HG02759 (cell line): ENCODE data around the gene TRAPPC12.
A peak's percentile ranks its signal among the peaks of the same experiment; 100 is the strongest.

Experiments used
- ATAC-seq: cut with Tn5 transposase; IDR thresholded peaks from one replicate; pipeline ENCODE4 v1.9.1; 2021; ENCODE audit warnings: mild to moderate bottlenecking, moderate library complexity; ENCODE audit not compliant: unreplicated experiment

TRAPPC12 gene

GRCh38 chr2:3405876-3406275, 26.4 kb downstream of the TRAPPC12 start:
- ATAC-seq: no peak

GRCh38 chr2:3406501-3406900, 27.0 kb downstream of the TRAPPC12 start:
- no peak for ATAC-seq

GRCh38 chr2:3408781-3409180, 29.3 kb downstream of the TRAPPC12 start:
- no peak for ATAC-seq

GRCh38 chr2:3409627-3410170, 30.2 kb downstream of the TRAPPC12 start:
- ATAC-seq: no peak

GRCh38 chr2:3411103-3411502, 31.6 kb downstream of the TRAPPC12 start:
- no peak for ATAC-seq

GRCh38 chr2:3413697-3414096, 34.2 kb downstream of the TRAPPC12 start:
- ATAC-seq: no peak

GRCh38 chr2:3414133-3414860, 34.8 kb downstream of the TRAPPC12 start:
- ATAC-seq: no peak

- no peak for ATAC-seq
Observed at GRCh38 chr2:3418766-3419404, 39.4 kb downstream of the TRAPPC12 start.

- peak; percentile 32 for ATAC-seq
Observed at GRCh38 chr2:3420076-3420768, 40.7 kb downstream of the TRAPPC12 start.

GRCh38 chr2:3420769-3421397, 41.4 kb downstream of the TRAPPC12 start:
- ATAC-seq: no peak

GRCh38 chr2:3421580-3421979, 42.1 kb downstream of the TRAPPC12 start:
- no peak for ATAC-seq

- ATAC-seq: peak; percentile 64
Observed at GRCh38 chr2:3422161-3422779, 42.8 kb downstream of the TRAPPC12 start.

GRCh38 chr2:3423492-3424170, 44.1 kb downstream of the TRAPPC12 start:
- peak; percentile 40 for ATAC-seq

GRCh38 chr2:3424171-3424795, 44.8 kb downstream of the TRAPPC12 start:
- no peak for ATAC-seq

- ATAC-seq: no peak
Observed at GRCh38 chr2:3426615-3427014, 47.1 kb downstream of the TRAPPC12 start.

GRCh38 chr2:3427272-3427671, 47.8 kb downstream of the TRAPPC12 start:
- ATAC-seq: peak; percentile 53

GRCh38 chr2:3428577-3428976, 49.1 kb downstream of the TRAPPC12 start:
- ATAC-seq: no peak

- no peak for ATAC-seq
Observed at GRCh38 chr2:3429066-3429610, 49.6 kb downstream of the TRAPPC12 start.

GRCh38 chr2:3430172-3430571, 50.7 kb downstream of the TRAPPC12 start:
- ATAC-seq: no peak
